DMS53 treated with DMSO at 0.1 percent for 48 hours (cell line): ENCODE results near the gene CNTN1.

Experiments used
- DNase-seq: peaks from one replicate; lab custom pipeline; 2025; ENCODE audit not compliant: unreplicated experiment; lab: John Stamatoyannopoulos, UW

CNTN1 gene

GRCh38 chr12:40768125-40768864, 76.1 kb downstream of the CNTN1 start:
- no peak for DNase-seq

- no peak for DNase-seq
Observed at GRCh38 chr12:40769846-40770245, 77.6 kb downstream of the CNTN1 start.

- DNase-seq, result no peak
Observed at GRCh38 chr12:40770781-40771180, 78.5 kb downstream of the CNTN1 start.

- no peak for DNase-seq
Observed at GRCh38 chr12:40775661-40776060, 83.4 kb downstream of the CNTN1 start.

- no peak for DNase-seq
Observed at GRCh38 chr12:40784102-40784501, 91.9 kb downstream of the CNTN1 start.

- DNase-seq, result no peak
Observed at GRCh38 chr12:40788276-40788675, 96.0 kb downstream of the CNTN1 start.

- no peak for DNase-seq
Observed at GRCh38 chr12:40792792-40793386, 100.7 kb downstream of the CNTN1 start.

- DNase-seq, result no peak
Observed at GRCh38 chr12:40793471-40793870, 101.2 kb downstream of the CNTN1 start.

- DNase-seq, result no peak
Observed at GRCh38 chr12:40794087-40794486, 101.8 kb downstream of the CNTN1 start.

- DNase-seq, result no peak
Observed at GRCh38 chr12:40801082-40801481, 108.8 kb downstream of the CNTN1 start.

GRCh38 chr12:40801861-40802260, 109.6 kb downstream of the CNTN1 start:
- no peak for DNase-seq

GRCh38 chr12:40802656-40803055, 110.4 kb downstream of the CNTN1 start:
- no peak for DNase-seq

GRCh38 chr12:40819436-40820108, 127.3 kb downstream of the CNTN1 start:
- no peak for DNase-seq

GRCh38 chr12:40820794-40821484, 128.7 kb downstream of the CNTN1 start:
- no peak for DNase-seq

GRCh38 chr12:40825156-40825555, 132.9 kb downstream of the CNTN1 start:
- no peak for DNase-seq

GRCh38 chr12:40827683-40828592, 135.7 kb downstream of the CNTN1 start:
- DNase-seq, result no peak

GRCh38 chr12:40828593-40828990, 136.4 kb downstream of the CNTN1 start:
- DNase-seq, result no peak

GRCh38 chr12:40829738-40830144, 137.5 kb downstream of the CNTN1 start:
- peak; percentile 53 for DNase-seq

- no peak for DNase-seq
Observed at GRCh38 chr12:40831916-40832315, 139.7 kb downstream of the CNTN1 start.

GRCh38 chr12:40832668-40833067, 140.4 kb downstream of the CNTN1 start:
- no peak for DNase-seq

- no peak for DNase-seq
Observed at GRCh38 chr12:40833818-40834217, 141.6 kb downstream of the CNTN1 start.
